Measurements from ENCODE around the gene SLA2. TPM values are rescaled to one million over a fixed set of nuclear protein-coding genes. Genes with fewer than 3 reads are reported as not detected.

SLA2 gene
- total RNA-seq, 1 experiment from 2014 or later = not detected

- no peaks in the 10 kb centered on the region for H3K4me1 ChIP-seq (replicated peaks; ENCODE audit: insufficient read depth)
- no peak overlapping the region for H3K27ac ChIP-seq
- H3K9me3 ChIP-seq (ENCODE audit: insufficient read depth, low read depth) = no peaks in the 10 kb centered on the region
- no peaks in the 10 kb centered on the region for H4K20me1 ChIP-seq (ENCODE audit: insufficient read depth)
- H3K27me3 ChIP-seq (ENCODE audit: insufficient read depth, low read depth) = no peaks in the 10 kb centered on the region
- DNase-seq = no peak
- no peaks in the 10 kb centered on the region for H3K79me2 ChIP-seq (ENCODE audit: low read depth)
- H3K9me2 ChIP-seq (ENCODE audit: insufficient read depth) = no peaks in the 10 kb centered on the region
- H2AFZ ChIP-seq = no peak overlapping the region
- H3K4me3 ChIP-seq = no peak overlapping the region
- no peaks in the 10 kb centered on the region for H3K36me3 ChIP-seq (ENCODE audit: low read depth)
- no peaks in the 10 kb centered on the region for H3F3A ChIP-seq (ENCODE audit: insufficient read depth, low read depth)
- intact Hi-C loops (cut with micrococcal nuclease; ENCODE audit: unreplicated experiment) = no loop called here
- no peak overlapping the region for H3K4me2 ChIP-seq
- POLR2A ChIA-PET (ENCODE audit: unreplicated experiment) = no interaction called here
- CTCF ChIA-PET = no interaction called here
- no TSS peak for BruUV-seq (replicated peaks)
- TF ChIP-seq, protein P1, sequence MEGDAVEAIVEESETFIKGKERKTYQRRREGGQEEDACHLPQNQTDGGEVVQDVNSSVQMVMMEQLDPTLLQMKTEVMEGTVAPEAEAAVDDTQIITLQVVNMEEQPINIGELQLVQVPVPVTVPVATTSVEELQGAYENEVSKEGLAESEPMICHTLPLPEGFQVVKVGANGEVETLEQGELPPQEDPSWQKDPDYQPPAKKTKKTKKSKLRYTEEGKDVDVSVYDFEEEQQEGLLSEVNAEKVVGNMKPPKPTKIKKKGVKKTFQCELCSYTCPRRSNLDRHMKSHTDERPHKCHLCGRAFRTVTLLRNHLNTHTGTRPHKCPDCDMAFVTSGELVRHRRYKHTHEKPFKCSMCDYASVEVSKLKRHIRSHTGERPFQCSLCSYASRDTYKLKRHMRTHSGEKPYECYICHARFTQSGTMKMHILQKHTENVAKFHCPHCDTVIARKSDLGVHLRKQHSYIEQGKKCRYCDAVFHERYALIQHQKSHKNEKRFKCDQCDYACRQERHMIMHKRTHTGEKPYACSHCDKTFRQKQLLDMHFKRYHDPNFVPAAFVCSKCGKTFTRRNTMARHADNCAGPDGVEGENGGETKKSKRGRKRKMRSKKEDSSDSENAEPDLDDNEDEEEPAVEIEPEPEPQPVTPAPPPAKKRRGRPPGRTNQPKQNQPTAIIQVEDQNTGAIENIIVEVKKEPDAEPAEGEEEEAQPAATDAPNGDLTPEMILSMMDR (conservative IDR thresholded peaks at IDR 0.05) = no peak
- TF ChIP-seq EZH2 (IDR thresholded peaks at IDR 0.05; ENCODE audit: low read depth) = no peak
Observed at GRCh38 chr20:36672991-36673390, 27.0 kb upstream of the SLA2 start.

- H3K4me3 ChIP-seq = no peak overlapping the region
- H3F3A ChIP-seq (ENCODE audit: insufficient read depth, low read depth) = no peaks in the 10 kb centered on the region
- no peak for DNase-seq
- no peak overlapping the region for H3K4me2 ChIP-seq
- no peaks in the 10 kb centered on the region for H3K9me3 ChIP-seq (ENCODE audit: insufficient read depth, low read depth)
- H3K27ac ChIP-seq = no peak overlapping the region
- no TSS peak for BruUV-seq (replicated peaks)
- ChIA-PET CTCF (interaction anchor here (1.0 kb wide), 1 partner anchor 217 kb away, joined by 3 read pairs; no protein-coding TSS in a partner anchor), POLR2A (ENCODE audit: unreplicated experiment) (no interaction called here)
- intact Hi-C loops (cut with micrococcal nuclease; ENCODE audit: unreplicated experiment) = no loop called here
- H3K9me2 ChIP-seq (ENCODE audit: insufficient read depth) = no peaks in the 10 kb centered on the region
- H2AFZ ChIP-seq = no peak overlapping the region
- no peaks in the 10 kb centered on the region for H3K4me1 ChIP-seq (replicated peaks; ENCODE audit: insufficient read depth)
- TF ChIP-seq, protein P1 (conservative IDR thresholded peaks at IDR 0.05) = no peak
- no peak for TF ChIP-seq EZH2 (IDR thresholded peaks at IDR 0.05; ENCODE audit: low read depth)
- no peaks in the 10 kb centered on the region for H4K20me1 ChIP-seq (ENCODE audit: insufficient read depth)
- no peaks in the 10 kb centered on the region for H3K36me3 ChIP-seq (ENCODE audit: low read depth)
- no peaks in the 10 kb centered on the region for H3K27me3 ChIP-seq (ENCODE audit: insufficient read depth, low read depth)
- H3K79me2 ChIP-seq (ENCODE audit: low read depth) = no peaks in the 10 kb centered on the region
Observed at GRCh38 chr20:36670665-36671357, 24.8 kb upstream of the SLA2 start.

DNA sequence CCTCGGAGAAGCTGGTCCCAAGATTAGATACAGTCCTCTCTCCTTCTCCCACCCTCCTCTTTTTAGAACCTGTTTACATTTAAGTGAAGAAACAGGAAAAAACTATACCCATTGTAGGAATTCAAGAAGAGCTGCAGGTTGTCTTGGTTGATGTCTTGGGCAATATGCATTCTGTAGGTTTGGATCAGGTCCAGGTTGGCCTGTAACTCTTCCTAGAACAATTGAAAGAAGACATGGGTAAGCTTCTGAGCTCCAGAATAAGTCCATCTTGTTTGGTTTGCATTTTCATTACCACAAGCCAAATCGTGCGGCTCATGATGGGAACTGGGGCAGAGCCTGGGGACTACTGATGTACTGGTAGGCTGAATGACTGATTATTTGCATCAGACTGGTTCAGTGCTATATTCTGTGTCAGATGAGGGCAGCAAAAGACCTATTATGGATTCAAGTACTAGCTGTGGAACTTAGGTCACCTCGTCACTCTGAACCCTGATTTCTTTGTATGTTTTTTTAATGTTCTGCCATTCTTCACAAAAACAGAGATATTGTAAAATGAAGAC lies 20.3 kb upstream of the SLA2 start:
- no peak for DNase-seq
- H2AFZ ChIP-seq = no peak overlapping the region
- H3K27me3 ChIP-seq (ENCODE audit: insufficient read depth, low read depth) = no peaks in the 10 kb centered on the region
- intact Hi-C loops (cut with micrococcal nuclease; ENCODE audit: unreplicated experiment) = no loop called here
- H3K27ac ChIP-seq = no peak overlapping the region
- H3K79me2 ChIP-seq (ENCODE audit: low read depth) = no peaks in the 10 kb centered on the region
- ChIA-PET CTCF (interaction anchor here (0.5 to 1.7 kb wide), 4 partner anchors 88 to 220 kb away, joined by 3 to 5 read pairs (median 3); no protein-coding TSS in a partner anchor), POLR2A (ENCODE audit: unreplicated experiment) (interaction anchor here (0.6 to 0.7 kb wide), 3 partner anchors 17 to 226 kb away, joined by 3 to 6 read pairs (median 5); no protein-coding TSS in a partner anchor)
- no peaks in the 10 kb centered on the region for H3K36me3 ChIP-seq (ENCODE audit: low read depth)
- no TSS peak for BruUV-seq (replicated peaks)
- no peaks in the 10 kb centered on the region for H3K4me1 ChIP-seq (replicated peaks; ENCODE audit: insufficient read depth)
- H3K9me3 ChIP-seq (ENCODE audit: insufficient read depth, low read depth) = no peaks in the 10 kb centered on the region
- H3F3A ChIP-seq (ENCODE audit: insufficient read depth, low read depth) = no peaks in the 10 kb centered on the region
- H3K9me2 ChIP-seq (ENCODE audit: insufficient read depth) = no peaks in the 10 kb centered on the region
- H4K20me1 ChIP-seq (ENCODE audit: insufficient read depth) = no peaks in the 10 kb centered on the region
- H3K4me2 ChIP-seq = no peak overlapping the region
- TF ChIP-seq, protein P1 (conservative IDR thresholded peaks at IDR 0.05) = peak; percentile 37; the same call in 1 of the 2 replicates
- TF ChIP-seq EZH2 (IDR thresholded peaks at IDR 0.05; ENCODE audit: low read depth) = no peak
- H3K4me3 ChIP-seq = no peak overlapping the region

Measured in PC-9 (cell line).